Measurements from ENCODE around the gene IFRD1.

DNA sequence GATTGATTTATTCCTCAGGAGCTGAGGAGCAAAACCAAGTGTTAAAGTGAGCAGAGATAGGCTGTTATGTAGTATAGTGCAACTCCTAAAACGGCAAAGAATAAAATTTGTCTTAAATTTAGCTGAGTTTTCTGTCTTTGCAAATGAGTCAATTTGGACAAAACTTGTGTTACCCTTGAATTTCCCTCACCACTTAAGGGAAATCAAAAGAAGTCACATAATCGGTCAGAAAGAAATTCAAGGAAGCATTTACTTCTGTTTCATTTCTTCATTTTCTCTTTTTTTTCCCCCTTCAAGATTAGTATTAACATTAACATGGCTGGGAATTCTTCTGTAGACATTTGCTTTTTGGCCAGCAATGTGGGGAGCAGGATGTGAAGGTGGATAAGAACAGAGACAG, 44.4 kb downstream of the IFRD1 start:
- TF ChIP-seq, protein P1, sequence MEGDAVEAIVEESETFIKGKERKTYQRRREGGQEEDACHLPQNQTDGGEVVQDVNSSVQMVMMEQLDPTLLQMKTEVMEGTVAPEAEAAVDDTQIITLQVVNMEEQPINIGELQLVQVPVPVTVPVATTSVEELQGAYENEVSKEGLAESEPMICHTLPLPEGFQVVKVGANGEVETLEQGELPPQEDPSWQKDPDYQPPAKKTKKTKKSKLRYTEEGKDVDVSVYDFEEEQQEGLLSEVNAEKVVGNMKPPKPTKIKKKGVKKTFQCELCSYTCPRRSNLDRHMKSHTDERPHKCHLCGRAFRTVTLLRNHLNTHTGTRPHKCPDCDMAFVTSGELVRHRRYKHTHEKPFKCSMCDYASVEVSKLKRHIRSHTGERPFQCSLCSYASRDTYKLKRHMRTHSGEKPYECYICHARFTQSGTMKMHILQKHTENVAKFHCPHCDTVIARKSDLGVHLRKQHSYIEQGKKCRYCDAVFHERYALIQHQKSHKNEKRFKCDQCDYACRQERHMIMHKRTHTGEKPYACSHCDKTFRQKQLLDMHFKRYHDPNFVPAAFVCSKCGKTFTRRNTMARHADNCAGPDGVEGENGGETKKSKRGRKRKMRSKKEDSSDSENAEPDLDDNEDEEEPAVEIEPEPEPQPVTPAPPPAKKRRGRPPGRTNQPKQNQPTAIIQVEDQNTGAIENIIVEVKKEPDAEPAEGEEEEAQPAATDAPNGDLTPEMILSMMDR (IDR thresholded peaks at IDR 0.05), result no peak
- TF ChIP-seq POLR2A (IDR thresholded peaks at IDR 0.05), result no peak
